GM18519 (cell line): ENCODE results near the gene PLD6.

Experiments
- ATAC-seq: cut with Tn5 transposase; IDR thresholded peaks from one replicate; pipeline ENCODE4 v1.9.1; 2021; ENCODE audit warnings: mild to moderate bottlenecking, moderate library complexity; ENCODE audit not compliant: unreplicated experiment, low FRiP score

Gene PLD6

DNA sequence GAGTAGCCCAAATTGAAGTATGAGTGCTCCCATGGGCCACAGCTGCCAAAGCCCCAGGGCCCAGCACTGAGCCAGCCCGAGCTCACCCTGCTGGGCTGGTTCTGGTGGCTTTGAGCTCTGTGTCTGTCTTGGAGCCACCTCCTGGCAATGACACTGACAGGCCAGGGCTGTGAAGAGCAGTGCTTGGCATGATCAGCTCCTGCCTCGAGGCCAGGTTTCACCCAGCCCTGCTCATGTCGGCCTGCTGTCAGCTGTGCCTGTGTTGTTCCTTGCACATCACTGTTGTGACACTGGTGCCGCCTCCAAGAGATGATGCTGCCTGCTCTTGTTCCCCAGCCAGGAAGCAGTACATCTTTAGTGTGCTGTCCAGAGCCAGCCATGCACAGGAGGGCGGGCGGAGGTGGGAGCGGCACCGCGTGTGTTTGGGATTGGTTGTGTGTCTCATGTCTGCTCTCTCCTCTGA lies 26.0 kb downstream of the PLD6 start:
- no peak for ATAC-seq

DNA sequence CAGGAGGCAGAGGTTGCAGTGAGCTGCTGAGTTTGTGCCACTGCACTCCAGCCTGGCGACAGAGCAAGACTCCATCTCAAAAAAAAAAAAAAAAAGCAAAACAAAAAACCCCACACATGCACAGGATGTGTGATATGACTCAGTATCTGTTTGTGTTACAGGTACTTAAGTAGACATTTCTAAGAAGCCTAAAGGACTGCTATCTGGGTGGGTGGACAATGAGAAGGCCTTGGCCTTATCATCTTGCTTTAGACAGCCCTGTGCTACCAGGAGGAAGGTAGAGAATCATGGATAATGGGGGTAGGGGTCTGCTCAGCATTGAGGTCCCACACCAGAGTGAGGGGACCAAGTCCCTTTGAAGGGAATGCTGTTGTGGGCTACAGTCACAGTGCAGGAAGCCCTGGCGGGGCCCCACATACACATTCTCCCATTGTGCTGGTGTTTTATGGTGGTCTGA lies 26.7 kb downstream of the PLD6 start:
- peak; percentile 49 for ATAC-seq

DNA sequence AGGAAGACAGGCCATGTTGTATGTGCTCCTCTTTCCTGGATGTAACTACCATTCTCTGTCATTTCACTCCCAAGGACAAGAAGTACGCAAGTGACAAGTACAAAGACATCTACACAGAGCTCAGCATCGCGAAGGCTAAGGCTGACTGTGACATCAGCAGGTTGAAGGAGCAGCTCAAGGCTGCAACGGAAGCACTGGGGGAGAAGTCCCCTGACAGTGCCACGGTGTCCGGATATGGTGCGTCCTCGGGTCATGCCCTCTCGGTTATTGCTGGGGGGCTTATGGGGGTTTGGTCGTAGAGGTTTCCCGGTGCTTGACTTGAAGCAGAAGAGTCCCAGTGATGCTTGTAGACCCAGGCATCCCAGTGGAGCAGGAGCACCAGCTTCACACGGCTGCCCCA lies 29.0 kb downstream of the PLD6 start:
- ATAC-seq = no peak

DNA sequence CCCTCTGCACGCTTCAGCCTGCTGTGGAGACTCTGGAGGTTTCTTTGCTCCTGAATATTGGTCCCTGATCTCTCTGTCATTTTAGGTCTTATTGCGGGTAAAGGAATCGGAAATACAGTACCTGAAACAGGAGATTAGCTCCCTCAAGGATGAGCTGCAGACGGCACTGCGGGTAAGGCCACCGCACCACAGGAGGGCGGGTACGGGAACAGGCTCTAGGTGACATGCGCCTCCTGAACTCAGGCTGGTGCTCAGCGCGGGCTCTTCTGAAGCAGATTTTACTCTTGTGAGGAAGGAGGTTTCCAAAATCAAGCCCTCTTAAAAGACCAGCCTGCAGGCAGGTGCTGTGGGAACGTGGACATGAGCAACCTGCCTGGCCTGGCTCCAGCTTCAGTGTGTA lies 29.8 kb downstream of the PLD6 start:
- ATAC-seq = no peak

DNA sequence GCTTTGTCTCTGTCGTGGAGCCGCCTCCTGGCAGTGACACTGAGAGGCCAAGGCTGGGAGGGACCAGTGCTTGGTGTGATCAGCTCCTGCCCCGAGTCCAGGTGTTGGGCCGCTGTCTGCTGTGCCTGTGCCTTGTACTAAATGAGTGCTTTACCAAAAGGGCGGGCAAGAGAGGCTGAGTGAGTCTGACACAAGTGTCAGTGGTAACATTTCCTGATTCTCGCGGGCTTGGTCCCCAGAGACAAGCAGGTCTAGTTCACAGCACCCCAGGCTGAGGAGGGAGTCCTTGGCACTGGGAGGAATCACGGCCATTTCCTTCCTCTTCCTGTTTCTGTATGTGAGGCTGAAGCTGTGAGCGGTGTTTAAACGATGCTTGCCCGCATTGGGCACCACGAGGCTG lies 30.2 kb downstream of the PLD6 start:
- ATAC-seq = no peak

DNA sequence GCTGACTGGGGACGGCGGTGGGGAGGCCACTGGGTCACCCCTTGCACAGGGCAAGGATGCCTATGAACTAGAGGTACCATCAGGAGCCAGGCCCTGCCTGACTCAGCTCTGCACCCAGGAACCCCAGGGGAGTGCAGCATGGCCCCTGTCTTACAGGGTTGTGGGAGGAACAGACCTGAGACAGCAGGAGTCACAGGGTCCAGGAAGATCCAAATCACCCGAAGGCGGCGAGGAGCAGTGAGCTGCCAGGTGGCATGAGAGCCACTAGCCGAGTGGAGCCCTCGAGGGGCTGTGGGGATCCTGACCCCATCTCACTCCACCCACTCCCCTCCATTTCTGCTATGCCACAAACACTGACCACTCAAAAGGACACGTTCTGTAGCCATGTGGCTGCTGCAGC lies 30.8 kb downstream of the PLD6 start:
- no peak for ATAC-seq

DNA sequence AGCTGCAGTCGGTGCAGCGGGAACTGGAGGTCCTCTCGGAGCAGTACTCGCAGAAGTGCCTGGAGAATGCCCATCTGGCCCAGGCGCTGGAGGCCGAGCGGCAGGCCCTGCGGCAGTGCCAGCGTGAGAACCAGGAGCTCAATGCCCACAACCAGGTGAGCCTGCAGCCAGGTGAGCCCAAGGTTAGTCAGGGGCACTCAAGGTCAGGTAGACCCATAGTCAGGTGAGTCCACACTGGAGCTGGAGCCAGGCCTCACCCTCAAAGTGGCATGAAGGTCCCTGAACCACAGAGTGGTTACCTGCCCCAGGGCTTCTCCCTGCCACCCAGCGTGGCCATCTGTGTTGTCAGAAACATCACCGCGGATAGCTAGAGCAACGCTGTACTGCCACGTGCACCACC lies 32.2 kb downstream of the PLD6 start:
- ATAC-seq = no peak

DNA sequence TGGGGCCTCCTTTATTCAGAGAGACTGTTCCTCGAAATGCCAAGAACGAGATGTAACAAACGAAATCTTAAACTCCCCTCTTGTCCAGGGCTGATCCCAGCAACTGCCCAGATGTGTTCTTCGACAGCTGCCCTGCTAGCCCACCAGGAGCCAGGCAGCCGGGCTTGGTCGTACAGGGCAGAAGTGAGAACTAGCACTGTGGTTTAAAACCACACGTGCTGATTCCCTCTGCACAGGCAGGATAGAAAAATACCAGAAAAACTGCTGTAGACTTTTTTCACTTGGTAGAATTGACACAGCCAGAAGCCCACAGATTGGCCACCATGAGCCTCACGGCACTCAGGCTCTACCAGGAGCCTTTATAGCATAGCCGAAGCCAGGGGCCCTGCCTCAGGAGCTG lies 33.1 kb downstream of the PLD6 start:
- ATAC-seq = no peak

DNA sequence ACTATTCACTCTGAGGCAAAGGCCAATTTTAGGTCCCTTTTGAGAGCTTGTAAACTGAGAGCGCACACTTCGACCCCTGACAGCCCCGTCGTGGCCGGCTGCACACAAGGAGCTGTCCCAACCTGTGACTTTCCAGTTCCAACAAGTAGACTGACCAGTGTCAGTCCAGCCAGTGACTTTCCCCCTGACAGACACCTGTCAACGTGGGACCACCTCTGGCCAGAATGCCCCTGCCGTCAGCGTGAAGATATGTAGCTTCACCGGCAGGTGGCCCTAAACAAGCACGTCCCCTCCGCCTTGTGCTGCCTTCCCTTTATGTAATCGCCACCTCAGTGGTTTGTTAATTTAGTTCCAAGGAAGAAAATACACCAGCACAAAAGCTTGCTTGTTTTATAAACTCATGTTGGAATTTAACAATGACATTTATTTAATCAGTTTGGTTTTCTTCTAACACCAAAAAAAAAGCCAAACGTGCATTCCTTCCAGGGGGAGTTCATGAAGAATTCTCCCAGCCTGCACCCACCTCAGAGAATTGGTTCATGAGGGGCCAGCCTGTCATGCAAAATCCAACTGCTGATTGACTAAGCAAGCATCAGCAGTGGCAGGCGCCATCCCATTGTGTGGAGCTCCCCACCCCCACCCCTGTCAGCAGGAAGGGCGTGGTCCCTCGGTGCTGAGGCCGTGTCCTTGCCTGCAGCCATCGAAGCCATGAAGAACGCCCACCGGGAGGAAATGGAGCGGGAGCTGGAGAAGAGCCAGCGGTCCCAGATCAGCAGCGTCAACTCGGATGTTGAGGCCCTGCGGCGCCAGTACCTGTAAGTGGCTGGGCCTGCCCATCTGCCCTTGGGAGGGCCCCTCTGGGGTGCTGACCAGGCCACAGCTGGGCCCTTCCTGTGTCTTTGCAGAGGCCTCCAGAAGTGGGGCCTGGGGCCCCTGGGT lies 33.9 kb downstream of the PLD6 start:
- no peak for ATAC-seq

DNA sequence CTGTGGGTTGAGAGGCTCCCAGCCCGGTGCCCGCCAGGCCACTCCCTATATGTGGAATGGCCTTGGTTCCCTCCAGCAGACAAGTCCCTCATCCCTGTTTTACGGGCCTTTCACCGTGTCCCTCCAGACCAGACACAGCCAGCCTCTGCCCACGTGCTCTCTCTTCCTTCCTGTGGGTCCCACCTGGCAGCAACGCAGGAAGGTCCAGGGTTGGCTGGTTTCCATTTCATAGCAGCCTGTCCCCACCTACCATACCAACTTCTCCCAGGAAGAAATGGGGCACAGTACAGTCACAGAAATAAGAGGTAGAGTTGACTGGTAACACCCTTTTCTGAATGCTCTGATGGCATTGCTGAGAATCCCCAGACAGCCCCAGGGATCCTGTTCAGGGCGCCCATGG lies 34.9 kb downstream of the PLD6 start:
- no peak for ATAC-seq

DNA sequence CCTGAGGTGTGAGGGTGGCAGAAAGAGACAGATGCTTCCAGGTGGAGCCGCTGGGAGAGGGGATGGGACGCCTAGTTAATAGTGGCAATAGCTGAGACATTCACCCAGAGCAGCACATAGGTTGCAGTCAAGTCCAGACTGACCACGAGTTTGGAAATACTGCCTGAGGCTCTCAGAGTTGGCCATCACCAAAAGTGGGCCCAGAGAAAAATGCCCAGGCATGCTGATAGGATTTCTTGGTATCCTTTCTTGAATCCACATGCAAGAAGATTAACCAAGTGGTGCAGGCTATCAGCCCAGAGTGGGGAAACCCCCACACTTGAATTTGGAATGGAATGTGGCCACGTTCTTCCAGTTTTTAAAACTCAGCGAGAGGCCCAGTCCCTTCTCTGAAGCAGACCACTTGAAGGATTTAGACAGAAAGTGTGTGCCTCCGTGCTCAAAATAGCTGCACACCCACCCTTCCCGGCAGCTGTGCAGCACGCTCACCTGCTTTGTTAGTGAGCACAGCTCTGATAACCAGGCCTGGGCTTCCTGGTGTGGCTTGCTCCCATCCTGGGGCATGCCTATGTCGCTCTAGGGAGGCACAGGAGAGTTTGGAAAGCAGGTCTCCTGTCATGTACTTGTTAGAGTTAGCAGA lies 35.7 kb downstream of the PLD6 start:
- ATAC-seq = no peak

DNA sequence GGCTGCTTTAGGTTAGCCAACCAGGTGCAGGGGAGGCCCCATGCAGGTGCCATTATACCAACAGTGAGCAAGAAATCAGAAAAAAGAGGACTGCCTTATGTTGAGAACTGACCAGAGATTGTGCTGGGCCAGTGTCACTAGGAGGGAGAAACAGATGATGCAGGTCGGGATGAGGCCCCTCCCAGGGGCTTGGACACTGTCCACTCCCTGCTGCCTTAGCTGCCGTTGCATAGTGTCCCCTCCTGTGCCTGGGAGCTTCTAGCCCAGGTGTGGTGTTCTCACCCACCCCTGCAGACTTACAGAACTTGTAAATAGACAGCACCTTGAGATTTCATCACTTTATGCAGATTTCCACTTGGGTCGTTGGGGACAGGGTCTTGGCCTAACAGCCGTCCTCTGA lies 36.7 kb downstream of the PLD6 start:
- ATAC-seq = no peak

DNA sequence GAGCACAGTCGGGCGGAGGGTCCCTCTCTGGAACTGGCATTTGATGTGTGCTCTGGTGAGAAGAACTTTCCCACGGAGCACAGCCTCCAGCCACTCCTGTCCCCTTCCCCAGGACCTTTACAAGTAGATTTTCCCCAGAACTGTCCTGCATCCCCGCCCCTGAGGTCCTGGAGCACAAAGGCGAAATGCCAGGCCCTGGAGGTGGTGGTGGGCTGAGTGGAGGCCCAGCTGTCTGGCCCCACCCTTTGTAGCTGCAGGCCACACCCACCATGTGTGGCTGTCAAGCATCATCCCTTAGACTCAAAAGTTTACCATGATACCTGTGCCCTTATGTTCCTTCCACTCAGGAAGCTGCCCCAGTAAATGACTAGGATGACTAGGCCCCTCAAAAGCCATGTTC lies 37.7 kb downstream of the PLD6 start:
- ATAC-seq = no peak

DNA sequence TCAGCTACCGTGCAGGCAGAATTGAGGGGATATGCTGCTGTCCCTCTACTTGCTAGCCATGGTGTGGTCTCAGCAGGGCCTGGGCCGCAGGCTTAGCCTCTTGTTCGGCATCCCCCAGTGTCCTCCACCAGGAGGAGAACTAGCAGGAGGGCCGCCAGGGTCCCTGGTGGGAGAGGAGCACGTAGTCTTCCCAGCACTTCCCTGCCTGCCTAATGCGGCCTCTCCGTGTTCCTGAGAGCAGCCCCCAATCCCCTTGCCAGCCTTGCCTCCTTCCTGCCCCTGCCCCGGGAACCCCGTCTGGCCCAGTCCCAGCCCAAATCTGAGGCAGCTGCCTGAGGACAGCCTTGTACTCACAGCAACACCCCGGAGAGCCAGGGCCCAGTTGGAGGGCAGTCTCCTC lies 38.1 kb downstream of the PLD6 start:
- no peak for ATAC-seq

DNA sequence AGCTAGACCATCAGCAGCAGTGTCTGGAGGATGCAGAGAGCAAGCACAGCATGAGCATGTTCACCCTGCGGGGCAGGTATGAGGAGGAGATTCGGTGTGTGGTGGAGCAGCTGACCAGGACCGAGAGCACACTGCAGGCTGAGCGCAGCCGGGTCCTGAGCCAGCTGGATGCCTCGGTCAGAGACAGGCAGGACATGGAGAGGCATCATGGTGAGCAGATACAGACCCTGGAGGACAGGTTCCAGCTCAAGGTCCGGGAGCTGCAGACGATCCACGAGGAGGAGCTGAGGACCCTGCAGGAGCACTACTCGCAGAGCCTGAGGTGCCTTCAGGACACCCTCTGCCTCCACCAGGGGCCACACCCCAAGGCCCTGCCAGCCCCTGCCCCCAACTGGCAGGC lies 38.8 kb downstream of the PLD6 start:
- no peak for ATAC-seq

DNA sequence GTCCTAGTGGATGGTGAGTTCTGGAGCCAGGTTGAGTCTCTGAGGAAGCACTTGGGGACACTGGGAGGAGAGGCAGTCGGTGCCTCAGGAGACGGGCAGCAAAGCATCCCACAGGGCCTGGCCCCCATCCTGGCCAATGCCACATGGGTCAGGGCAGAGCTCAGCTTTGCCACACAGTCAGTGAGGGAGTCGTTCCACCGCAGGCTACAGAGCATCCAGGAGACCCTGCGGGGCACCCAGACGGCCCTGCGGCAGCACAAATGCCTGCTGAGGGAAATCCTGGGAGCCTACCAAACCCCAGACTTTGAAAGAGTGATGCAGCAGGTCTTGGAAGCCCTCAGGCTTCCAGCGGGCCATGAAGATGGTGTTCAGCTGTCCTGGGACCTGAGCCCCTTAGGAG lies 39.7 kb downstream of the PLD6 start:
- ATAC-seq = no peak

DNA sequence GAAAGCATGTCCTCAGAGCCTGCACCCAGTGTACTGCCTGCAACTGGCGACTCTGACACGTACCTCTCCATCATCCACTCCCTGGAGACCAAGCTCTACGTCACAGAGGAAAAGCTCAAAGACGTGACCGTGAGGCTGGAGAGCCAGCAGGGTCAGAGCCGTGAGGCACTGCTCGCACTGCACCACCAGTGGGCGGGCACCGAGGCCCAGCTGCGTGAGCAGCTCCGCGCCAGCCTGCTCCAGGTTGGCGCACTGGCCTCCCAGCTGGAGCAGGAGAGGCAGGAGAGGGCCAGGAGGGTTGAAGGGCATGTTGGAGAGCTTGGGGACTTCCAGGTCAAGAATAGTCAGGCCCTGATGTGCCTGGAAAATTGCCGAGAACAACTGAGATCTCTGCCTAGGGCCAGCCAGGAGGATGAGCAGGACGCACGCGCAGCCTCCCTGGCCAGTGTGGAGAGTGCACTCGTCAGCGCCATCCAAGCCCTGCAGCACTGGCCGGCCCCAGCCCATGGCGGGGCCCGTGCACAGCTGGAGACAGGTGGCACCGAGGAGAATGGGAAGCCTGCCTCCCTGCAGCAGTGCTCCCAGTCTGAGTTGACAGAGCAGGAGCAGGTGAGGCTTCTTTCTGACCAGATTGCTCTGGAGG lies 40.3 kb downstream of the PLD6 start:
- ATAC-seq = no peak

DNA sequence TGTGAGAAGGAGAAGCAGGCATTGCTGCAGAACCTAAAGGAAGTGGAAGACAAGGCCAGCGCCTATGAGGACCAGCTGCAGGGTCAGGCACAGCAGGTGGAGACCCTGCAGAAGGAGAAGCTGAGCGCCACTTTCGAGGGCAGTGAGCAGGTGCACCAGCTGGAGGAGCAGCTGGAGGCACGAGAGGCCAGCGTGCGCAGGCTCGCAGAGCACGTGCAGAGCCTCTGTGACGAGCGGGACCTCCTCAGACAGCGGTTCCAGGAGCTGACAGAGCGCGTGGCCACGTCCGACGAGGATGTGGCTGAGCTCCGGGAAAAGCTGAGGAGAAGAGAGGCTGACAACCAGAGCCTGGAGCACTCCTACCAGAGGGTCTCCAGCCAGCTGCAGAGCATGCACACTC lies 41.5 kb downstream of the PLD6 start:
- no peak for ATAC-seq

DNA sequence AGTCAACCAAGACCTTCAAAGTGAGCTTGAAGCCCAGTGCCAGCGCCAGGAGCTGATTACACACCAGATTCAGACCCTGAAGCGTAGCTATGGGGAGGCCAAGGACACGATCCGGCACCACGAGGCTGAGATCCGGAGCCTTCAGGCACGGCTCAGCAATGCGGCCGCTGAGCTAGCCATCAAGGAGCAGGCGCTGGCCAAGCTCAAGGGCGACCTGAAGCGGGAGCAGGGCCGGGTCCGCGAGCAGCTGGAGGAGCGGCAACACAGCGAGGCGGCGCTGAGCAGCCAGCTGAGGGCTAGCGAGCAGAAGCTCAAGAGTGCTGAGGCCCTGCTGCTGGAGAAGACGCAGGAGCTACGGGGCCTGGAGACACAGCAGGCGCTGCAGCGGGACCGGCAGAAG lies 42.0 kb downstream of the PLD6 start:
- ATAC-seq = no peak

DNA sequence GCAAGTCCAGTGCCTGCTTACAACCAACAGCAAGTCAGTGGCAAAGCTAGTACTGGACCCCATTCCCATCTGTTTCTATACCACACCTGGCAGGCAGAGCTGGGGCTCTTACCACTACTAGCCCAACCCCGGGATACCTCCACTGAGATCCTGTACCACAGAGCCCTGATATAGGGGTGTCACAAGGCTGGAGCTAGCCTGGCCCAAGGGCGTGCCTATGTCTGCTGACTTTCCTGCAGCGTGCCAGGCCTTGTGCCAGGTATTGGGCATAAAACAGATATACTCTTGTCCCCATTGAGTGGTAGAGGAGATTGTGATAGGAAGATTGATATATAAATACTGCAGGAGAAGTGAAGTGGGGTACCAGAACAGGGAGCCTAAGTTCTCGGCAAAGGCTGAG lies 44.4 kb downstream of the PLD6 start:
- ATAC-seq = no peak

DNA sequence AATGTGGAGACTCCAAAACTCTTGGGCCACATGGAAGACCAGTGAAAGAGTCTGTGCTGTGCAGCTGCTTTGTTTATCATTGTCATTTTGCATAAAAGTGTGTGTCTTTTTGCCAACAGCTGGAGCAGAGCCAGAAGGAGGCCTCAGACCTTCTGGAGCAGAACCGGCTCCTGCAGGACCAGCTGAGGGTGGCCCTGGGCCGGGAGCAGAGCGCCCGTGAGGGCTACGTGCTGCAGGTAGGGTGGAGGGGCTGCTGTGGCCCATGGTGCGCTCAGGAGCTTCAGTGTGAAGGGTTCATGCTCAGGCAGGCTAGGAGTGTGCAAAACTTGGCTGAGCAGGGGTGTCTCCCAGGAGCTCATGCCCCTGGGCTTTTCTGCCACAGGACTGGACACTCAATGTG lies 45.0 kb downstream of the PLD6 start:
- no peak for ATAC-seq
